GM12801 (cell line): ENCODE results near the gene BCAS3.

ENCODE experiments used
- TF ChIP-seq, protein P1 (sequence below): IDR thresholded peaks from one replicate; pipeline ENCODE4 v1.5.1; 2011; ENCODE audit warnings: control low read depth; ENCODE audit not compliant: insufficient read length; ENCODE audit errors: extremely low read depth

The BCAS3 gene

DNA sequence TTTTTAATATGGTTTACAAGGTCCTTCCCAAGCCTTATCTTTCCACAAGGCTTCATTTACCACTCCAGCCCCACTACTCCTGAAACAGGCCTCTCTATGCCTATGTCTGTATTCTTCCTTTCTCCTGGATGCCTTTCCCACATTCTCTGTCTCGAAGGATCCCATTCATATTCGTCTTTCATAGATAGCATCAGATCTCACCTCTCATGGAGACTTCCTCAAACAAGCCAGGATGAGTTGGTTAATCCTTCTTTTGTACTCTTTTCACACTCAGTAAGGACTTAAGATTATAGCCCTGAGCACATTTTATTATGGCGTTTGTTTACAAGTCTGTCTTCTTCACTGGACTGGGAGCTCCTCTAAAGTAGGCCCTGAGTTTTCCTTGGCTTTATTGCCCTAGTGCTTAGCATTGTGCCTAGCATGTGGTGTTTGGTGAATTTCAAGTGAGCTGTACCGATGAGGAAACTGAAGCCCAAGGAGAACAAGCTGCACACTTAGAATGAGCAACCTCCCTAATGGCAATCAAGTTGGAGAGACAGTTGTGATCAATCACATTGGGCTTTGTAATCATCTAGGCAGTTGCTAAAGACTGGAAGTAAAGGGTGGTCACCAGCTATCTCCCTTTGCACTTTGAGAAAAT lies 764.6 kb downstream of the BCAS3 start:
- TF ChIP-seq, protein P1, sequence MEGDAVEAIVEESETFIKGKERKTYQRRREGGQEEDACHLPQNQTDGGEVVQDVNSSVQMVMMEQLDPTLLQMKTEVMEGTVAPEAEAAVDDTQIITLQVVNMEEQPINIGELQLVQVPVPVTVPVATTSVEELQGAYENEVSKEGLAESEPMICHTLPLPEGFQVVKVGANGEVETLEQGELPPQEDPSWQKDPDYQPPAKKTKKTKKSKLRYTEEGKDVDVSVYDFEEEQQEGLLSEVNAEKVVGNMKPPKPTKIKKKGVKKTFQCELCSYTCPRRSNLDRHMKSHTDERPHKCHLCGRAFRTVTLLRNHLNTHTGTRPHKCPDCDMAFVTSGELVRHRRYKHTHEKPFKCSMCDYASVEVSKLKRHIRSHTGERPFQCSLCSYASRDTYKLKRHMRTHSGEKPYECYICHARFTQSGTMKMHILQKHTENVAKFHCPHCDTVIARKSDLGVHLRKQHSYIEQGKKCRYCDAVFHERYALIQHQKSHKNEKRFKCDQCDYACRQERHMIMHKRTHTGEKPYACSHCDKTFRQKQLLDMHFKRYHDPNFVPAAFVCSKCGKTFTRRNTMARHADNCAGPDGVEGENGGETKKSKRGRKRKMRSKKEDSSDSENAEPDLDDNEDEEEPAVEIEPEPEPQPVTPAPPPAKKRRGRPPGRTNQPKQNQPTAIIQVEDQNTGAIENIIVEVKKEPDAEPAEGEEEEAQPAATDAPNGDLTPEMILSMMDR, result no peak
